H9 (cell line): ENCODE measurements around the gene FAM163B. TPM values are rescaled to one million over a fixed set of nuclear protein-coding genes. Genes with fewer than 3 reads are reported as not detected.

ENCODE experiments used
- DNase-seq: peaks from one replicate; pipeline ENCODE4 v3.0.0-alpha.2; 2017
- H2AFZ ChIP-seq: one replicate; pipeline ENCODE4 v1.6.1; 2013; ENCODE audit warnings: mild to moderate bottlenecking, low read length, control low read depth, moderate library complexity
- H2AK5ac ChIP-seq: 2 replicates; pipeline ENCODE4 v1.6.1; 2013; ENCODE audit warnings: low read length, control low read depth, mixed read lengths; ENCODE audit not compliant: insufficient read length
- H2BK120ac ChIP-seq: one replicate; pipeline ENCODE4 v1.6.1; 2013; ENCODE audit warnings: low read depth, mild to moderate bottlenecking, low read length, control low read depth, inconsistent platforms; ENCODE audit not compliant: poor library complexity, severe bottlenecking
- H2BK12ac ChIP-seq: 2 replicates; pipeline ENCODE4 v1.6.1; 2013; ENCODE audit warnings: low read length, control low read depth, mixed read lengths, low read depth; ENCODE audit not compliant: insufficient read length
- H2BK15ac ChIP-seq: 2 replicates; pipeline ENCODE4 v1.6.1; 2013; ENCODE audit warnings: low read depth, low read length, control low read depth
- H2BK20ac ChIP-seq: one replicate; pipeline ENCODE4 v1.6.1; 2013; ENCODE audit warnings: low read depth, mild to moderate bottlenecking, low read length, control low read depth, inconsistent platforms; ENCODE audit not compliant: poor library complexity, severe bottlenecking
- H2BK5ac ChIP-seq: 2 replicates; pipeline ENCODE4 v1.6.1; 2013; ENCODE audit warnings: low read length, control low read depth, mixed read lengths; ENCODE audit not compliant: insufficient read length
- H3K14ac ChIP-seq: 2 replicates; pipeline ENCODE4 v1.6.1; 2013; ENCODE audit warnings: low read length, control low read depth; ENCODE audit not compliant: insufficient read depth
- H3K18ac ChIP-seq: 2 replicates; pipeline ENCODE4 v1.6.1; 2013; ENCODE audit warnings: low read depth, mild to moderate bottlenecking, mixed read lengths, low read length, control low read depth; ENCODE audit not compliant: insufficient read length
- H3K23ac ChIP-seq: 2 replicates; pipeline ENCODE4 v1.6.1; 2013; ENCODE audit warnings: low read length, control low read depth, mixed read lengths, low read depth; ENCODE audit not compliant: insufficient read length
- H3K23me2 ChIP-seq: 2 replicates; pipeline ENCODE4 v1.6.1; 2013; ENCODE audit warnings: low read depth, mild to moderate bottlenecking, mixed read lengths, low read length, control low read depth; ENCODE audit not compliant: insufficient read length, poor library complexity, severe bottlenecking
- H3K27ac ChIP-seq: 2 replicates; pipeline ENCODE4 v1.5.1; 2013; ENCODE audit warnings: low read length, control low read depth, mixed read lengths, low read depth; ENCODE audit not compliant: insufficient read length
- H3K27me3 ChIP-seq: 2 replicates; pipeline ENCODE4 v1.6.1; 2013; ENCODE audit warnings: low read length, control low read depth, inconsistent platforms; ENCODE audit not compliant: insufficient read depth
- H3K4ac ChIP-seq: 2 replicates; pipeline ENCODE4 v1.6.1; 2013; ENCODE audit warnings: low read depth, mild to moderate bottlenecking, control low read depth, inconsistent platforms, low read length, moderate library complexity
- H3K4me1 ChIP-seq: 2 replicates; pipeline ENCODE4 v1.6.1; 2013; ENCODE audit warnings: low read length, control low read depth, inconsistent platforms; ENCODE audit not compliant: insufficient read depth
- H3K4me2 ChIP-seq: 2 replicates; pipeline ENCODE4 v1.6.1; 2013; ENCODE audit warnings: low read length, control low read depth, mixed read lengths; ENCODE audit not compliant: insufficient read length, insufficient read depth
- H3K56ac ChIP-seq: 2 replicates; pipeline ENCODE4 v1.6.1; 2013; ENCODE audit warnings: low read depth, mild to moderate bottlenecking, mixed read lengths, low read length, control low read depth; ENCODE audit not compliant: insufficient read length
- H3K79me1 ChIP-seq: 2 replicates; pipeline ENCODE4 v1.6.1; 2013; ENCODE audit warnings: low read depth, mild to moderate bottlenecking, moderate library complexity, low read length, control low read depth, inconsistent platforms; ENCODE audit not compliant: insufficient read depth, poor library complexity, severe bottlenecking
- H3K79me2 ChIP-seq: 2 replicates; pipeline ENCODE4 v1.6.1; 2013; ENCODE audit warnings: low read length, control low read depth, inconsistent platforms; ENCODE audit not compliant: insufficient read depth
- H3K9ac ChIP-seq: 2 replicates; pipeline ENCODE4 v1.6.1; 2013; ENCODE audit warnings: low read length, control low read depth, mixed read lengths; ENCODE audit not compliant: insufficient read length; ENCODE audit errors: extremely low read depth
- H3K9me3 ChIP-seq: one replicate; pipeline ENCODE4 v1.6.1; 2013; ENCODE audit warnings: low read depth, low read length, inconsistent platforms; ENCODE audit not compliant: control insufficient read depth
- H3T11ph ChIP-seq: one replicate; pipeline ENCODE4 v1.6.1; 2013; ENCODE audit warnings: mild to moderate bottlenecking, low read length, control low read depth, inconsistent platforms
- H4K20me1 ChIP-seq: one replicate; pipeline ENCODE4 v1.6.1; 2013; ENCODE audit not compliant: control insufficient read depth, insufficient read length, insufficient read depth
- H4K5ac ChIP-seq: 2 replicates; pipeline ENCODE4 v1.6.1; 2013; ENCODE audit warnings: low read depth, mild to moderate bottlenecking, mixed read lengths, low read length, control low read depth; ENCODE audit not compliant: insufficient read length
- H4K8ac ChIP-seq: replicated peaks from 2 replicates; pipeline ENCODE4 v1.6.1; 2013; ENCODE audit warnings: low read length, control low read depth, mixed read lengths, low read depth; ENCODE audit not compliant: insufficient read length
- H4K91ac ChIP-seq: 2 replicates; pipeline ENCODE4 v1.6.1; 2013; ENCODE audit warnings: low read depth, mild to moderate bottlenecking, moderate library complexity, mixed read lengths, low read length, control low read depth; ENCODE audit not compliant: insufficient read length
- H3K27ac Mint-ChIP-seq, 3 experiments: 2 replicates in 2 of 3; 3 replicates in 1 of 3; pipeline ENCODE4 v1.8.0; 2020 to 2021; ENCODE audit warnings: mixed read lengths in 3 of 3, mild to moderate bottlenecking in 1 of 3, moderate library complexity in 1 of 3
- H3K27me3 Mint-ChIP-seq: 2 replicates; pipeline ENCODE4 v1.8.0; 2021; ENCODE audit warnings: low read depth, mild to moderate bottlenecking, moderate library complexity, mixed read lengths
- H3K36me3 Mint-ChIP-seq, 3 experiments: 2 replicates in 2 of 3; 3 replicates in 1 of 3; pipeline ENCODE4 v1.8.0; 2020 to 2021; ENCODE audit warnings: low read depth in 3 of 3, mixed read lengths in 3 of 3; ENCODE audit not compliant: insufficient read depth in 1 of 3
- H3K4me1 Mint-ChIP-seq, 2 experiments: 2 replicates each; pipeline ENCODE4 v1.8.0; 2020; ENCODE audit warnings: mixed read lengths in 2 of 2
- H3K4me3 Mint-ChIP-seq, 2 experiments: 2 replicates in 1 of 2; 3 replicates in 1 of 2; pipeline ENCODE4 v1.8.0; 2020 to 2021; ENCODE audit warnings: mild to moderate bottlenecking in 2 of 2, mixed read lengths in 2 of 2, moderate library complexity in 1 of 2
- H3K9me3 Mint-ChIP-seq, 2 experiments: 2 replicates in 1 of 2; 3 replicates in 1 of 2; pipeline ENCODE4 v1.8.0; 2020; ENCODE audit warnings: mild to moderate bottlenecking in 2 of 2, mixed read lengths in 2 of 2, moderate library complexity in 1 of 2
- WGBS: extraction: QIAGEN DNeasy Blood & Tissue Kit; methylation state at CpG from one replicate; pipeline ENCODE4 v1.1.7; 2013; ENCODE audit warnings: missing lambda C conversion rate, low lambda C conversion rate, mixed read lengths; ENCODE audit not compliant: insufficient read length; ENCODE audit errors: extremely low coverage; 5-methylcytosine and 5-hydroxymethylcytosine counted together
- total RNA-seq: library from RNA; stranded (reverse); gene quantifications from 2 replicates; pipeline ENCODE4 v1.2.1, GENCODE V29; 2021
- TF ChIP-seq, protein P1 (sequence below): fragments of 200-600 bp; sonication (generic); conservative IDR thresholded peaks from 3 replicates; pipeline ENCODE4 v1.8.0; 2021; ENCODE audit warnings: antibody characterized with exemption, mild to moderate bottlenecking

The FAM163B gene
- total RNA-seq, 1 experiment from 2014 or later = 0.39 TPM

DNA sequence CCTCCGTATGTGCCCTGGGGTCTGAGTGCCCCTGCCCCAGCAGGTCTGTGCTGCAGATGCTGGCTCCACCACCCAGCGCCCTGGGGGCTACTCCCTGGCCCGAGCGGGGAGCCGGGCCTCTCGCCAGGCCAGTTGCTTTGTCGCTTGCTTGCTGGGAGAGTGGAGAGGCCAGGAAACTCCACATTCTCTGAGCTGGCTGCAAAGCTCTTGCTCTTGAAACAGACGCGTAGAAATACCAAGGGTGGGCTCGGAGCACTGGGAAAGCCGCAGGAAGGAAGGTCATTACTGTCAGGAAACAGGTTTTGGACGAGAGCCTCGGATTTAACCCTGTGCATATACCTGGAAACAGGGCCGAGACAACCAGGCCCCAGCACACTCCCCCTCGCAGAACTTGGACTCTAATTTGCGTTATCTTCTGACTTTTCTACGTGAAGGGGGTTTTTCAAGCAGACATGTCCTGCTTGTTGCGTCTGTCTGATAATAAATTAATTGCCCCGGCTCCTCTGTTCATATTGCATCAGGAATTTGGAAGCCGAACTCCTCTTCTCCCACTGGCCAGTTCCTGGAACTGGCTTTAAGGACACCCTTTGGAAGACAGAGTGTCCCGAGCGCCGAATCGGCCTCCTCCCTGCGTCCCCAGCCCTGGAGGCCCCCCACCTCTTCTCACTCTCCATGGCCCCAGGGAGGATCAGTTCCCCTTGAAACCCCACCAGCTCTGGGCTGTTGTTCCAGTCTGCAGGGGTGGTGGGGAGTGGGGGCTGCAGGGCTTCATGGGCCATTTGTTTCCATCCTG, 63.5 kb downstream of the FAM163B start:
- H3K27ac ChIP-seq = no peak overlapping the region
- no peaks in the 10 kb centered on the region for H3K23me2 ChIP-seq
- H3K14ac ChIP-seq = no peak overlapping the region
- no peak overlapping the region for H2AK5ac ChIP-seq
- no CpG with 5 or more reads among the region's 25 CpGs for WGBS
- H4K5ac ChIP-seq = no peak overlapping the region
- H2BK12ac ChIP-seq = no peak overlapping the region
- no peak overlapping the region for H4K91ac ChIP-seq
- peaks cover 2 to 3% of the 10 kb centered on the region in 2 experiments; a peak in 2 of 4 replicates for H3K4me1 Mint-ChIP-seq
- no peaks in the 10 kb centered on the region for H4K20me1 ChIP-seq
- H4K8ac ChIP-seq = no peak overlapping the region
- no peaks in the 10 kb centered on the region for H3K9me3 ChIP-seq
- no peaks in the 10 kb centered on the region for H3K9me3 Mint-ChIP-seq
- H3K23ac ChIP-seq = no peak overlapping the region
- H3K4me3 Mint-ChIP-seq = no peak overlapping the region
- no peak overlapping the region for H3K4me2 ChIP-seq
- no peak overlapping the region for H2BK120ac ChIP-seq
- H3K27ac Mint-ChIP-seq = no peak overlapping the region
- H2AFZ ChIP-seq = no peak overlapping the region
- DNase-seq = no peak
- no peak overlapping the region for H3K4ac ChIP-seq
- H2BK5ac ChIP-seq = no peak overlapping the region
- no peak overlapping the region for H2BK15ac ChIP-seq
- peaks cover 1% of the 10 kb centered on the region for H3K27me3 Mint-ChIP-seq
- H3K9ac ChIP-seq = no peak overlapping the region
- no peak overlapping the region for H3K18ac ChIP-seq
- no peaks in the 10 kb centered on the region for H3K79me1 ChIP-seq
- no peak overlapping the region for H2BK20ac ChIP-seq
- H3K27me3 ChIP-seq = no peaks in the 10 kb centered on the region
- H3K79me2 ChIP-seq = no peaks in the 10 kb centered on the region
- H3K4me1 ChIP-seq = no peaks in the 10 kb centered on the region
- TF ChIP-seq, protein P1, sequence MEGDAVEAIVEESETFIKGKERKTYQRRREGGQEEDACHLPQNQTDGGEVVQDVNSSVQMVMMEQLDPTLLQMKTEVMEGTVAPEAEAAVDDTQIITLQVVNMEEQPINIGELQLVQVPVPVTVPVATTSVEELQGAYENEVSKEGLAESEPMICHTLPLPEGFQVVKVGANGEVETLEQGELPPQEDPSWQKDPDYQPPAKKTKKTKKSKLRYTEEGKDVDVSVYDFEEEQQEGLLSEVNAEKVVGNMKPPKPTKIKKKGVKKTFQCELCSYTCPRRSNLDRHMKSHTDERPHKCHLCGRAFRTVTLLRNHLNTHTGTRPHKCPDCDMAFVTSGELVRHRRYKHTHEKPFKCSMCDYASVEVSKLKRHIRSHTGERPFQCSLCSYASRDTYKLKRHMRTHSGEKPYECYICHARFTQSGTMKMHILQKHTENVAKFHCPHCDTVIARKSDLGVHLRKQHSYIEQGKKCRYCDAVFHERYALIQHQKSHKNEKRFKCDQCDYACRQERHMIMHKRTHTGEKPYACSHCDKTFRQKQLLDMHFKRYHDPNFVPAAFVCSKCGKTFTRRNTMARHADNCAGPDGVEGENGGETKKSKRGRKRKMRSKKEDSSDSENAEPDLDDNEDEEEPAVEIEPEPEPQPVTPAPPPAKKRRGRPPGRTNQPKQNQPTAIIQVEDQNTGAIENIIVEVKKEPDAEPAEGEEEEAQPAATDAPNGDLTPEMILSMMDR = no peak
- no peak overlapping the region for H3K56ac ChIP-seq
- no peak overlapping the region for H3T11ph ChIP-seq
- no peaks in the 10 kb centered on the region for H3K36me3 Mint-ChIP-seq
